Activated CD4-positive, CD25-positive, alpha-beta regulatory T cell treated with anti-CD3 and anti-CD28 coated beads, Interleukin-2, amount 50 U/mL, for 24 hours (primary cell): ENCODE results near the gene GID8.

Experiments
- ATAC-seq, 2 donors: fragments of 150-1000 bp; cut with Tn5 transposase; one replicate each; pipeline ENCODE4 v1.10.0; 2021; ENCODE audit warnings: mild to moderate bottlenecking in 1 of 2, moderate library complexity in 1 of 2

Gene GID8

GRCh38 chr20:62938105-62938888 is at the start of gene GID8:
Gene GID8 (plus strand): TSS chr20:62938147. CDS start chr20:62941503, 3,356 bp downstream.
- peak; percentile 57 to 58 for ATAC-seq

GRCh38 chr20:62888406-62888805 is 49.5 kb upstream of the GID8 start:
- no peak for ATAC-seq

- no peak for ATAC-seq
Observed at GRCh38 chr20:62888910-62889309, 49.0 kb upstream of the GID8 start.

- no peak for ATAC-seq
Observed at GRCh38 chr20:62889411-62889810, 48.5 kb upstream of the GID8 start.

GRCh38 chr20:62889871-62890270 is 48.1 kb upstream of the GID8 start:
- ATAC-seq = no peak

- no peak for ATAC-seq
Observed at GRCh38 chr20:62890444-62890843, 47.5 kb upstream of the GID8 start.

- ATAC-seq = peak in 1 of 2 donors; percentile 34
Observed at GRCh38 chr20:62891111-62891510, 46.8 kb upstream of the GID8 start.

- no peak for ATAC-seq
Observed at GRCh38 chr20:62892348-62893304, 45.3 kb upstream of the GID8 start.

GRCh38 chr20:62893700-62894099 is 44.2 kb upstream of the GID8 start:
- ATAC-seq = no peak

- no peak for ATAC-seq
Observed at GRCh38 chr20:62894261-62894660, 43.7 kb upstream of the GID8 start.

GRCh38 chr20:62895539-62895938 is 42.4 kb upstream of the GID8 start:
- ATAC-seq = no peak

GRCh38 chr20:62896526-62896925 is 41.4 kb upstream of the GID8 start:
- no peak for ATAC-seq

- no peak for ATAC-seq
Observed at GRCh38 chr20:62897666-62898065, 40.3 kb upstream of the GID8 start.

GRCh38 chr20:62898093-62898964 is 39.6 kb upstream of the GID8 start:
- no peak for ATAC-seq

GRCh38 chr20:62898970-62899632 is 38.8 kb upstream of the GID8 start:
- peak; percentile 48 to 67 for ATAC-seq

GRCh38 chr20:62899633-62900051 is 38.3 kb upstream of the GID8 start:
- no peak for ATAC-seq

- ATAC-seq = peak; percentile 86 to 88
Observed at GRCh38 chr20:62900052-62900691, 37.8 kb upstream of the GID8 start.

GRCh38 chr20:62900692-62901584 is 37.0 kb upstream of the GID8 start:
- peak in 1 of 2 donors; percentile 11 for ATAC-seq

- ATAC-seq = no peak
Observed at GRCh38 chr20:62901891-62902290, 36.1 kb upstream of the GID8 start.

GRCh38 chr20:62902926-62903615 is 34.9 kb upstream of the GID8 start:
- ATAC-seq = no peak
